H1 (cell line): ENCODE measurements around the gene RWDD4.

ENCODE experiments used
- CHD7 ChIP-seq: fragments of 300-600 bp; sonication (generic); IDR thresholded peaks from 2 replicates; pipeline ENCODE4 v1.7.1; 2012; ENCODE audit warnings: low read length, moderate library complexity, mild to moderate bottlenecking, inconsistent platforms; ENCODE audit not compliant: insufficient replicate concordance
- CTCF ChIP-seq, 3 experiments: IDR thresholded peaks; 1 replicate in 2 of 3; 2 replicates in 1 of 3; pipeline versions ENCODE4 v1.5.1 to v1.6.1; 2011; ENCODE audit warnings: low read length in 3 of 3, mild to moderate bottlenecking in 3 of 3, inconsistent platforms in 2 of 3, low read depth in 1 of 3, moderate library complexity in 1 of 3; ENCODE audit not compliant: insufficient read depth in 1 of 3; ENCODE audit errors: control extremely low read depth in 1 of 3
- EZH2 ChIP-seq: fragments of 200-600 bp; sonication (generic); IDR thresholded peaks from 2 replicates; pipeline ENCODE4 v1.7.1; 2012; ENCODE audit warnings: low read depth, mild to moderate bottlenecking, moderate library complexity, low read length, inconsistent platforms; ENCODE audit not compliant: severe bottlenecking
- HDAC6 ChIP-seq: IDR thresholded peaks from one replicate; pipeline ENCODE4 v1.7.1; 2012; ENCODE audit warnings: low read depth, mild to moderate bottlenecking, inconsistent platforms, low read length, moderate library complexity
- JUND ChIP-seq: IDR thresholded peaks from 2 replicates; pipeline ENCODE4 v1.6.1; 2011; ENCODE audit warnings: mild to moderate bottlenecking, improper control_type of control experiment, low read length
- TAF1 ChIP-seq: IDR thresholded peaks from 2 replicates; pipeline ENCODE4 v1.6.1; 2011; ENCODE audit warnings: mild to moderate bottlenecking, low read depth, low read length
- YY1 ChIP-seq: IDR thresholded peaks from 2 replicates; pipeline ENCODE4 v1.6.1; 2011; ENCODE audit warnings: low read depth, mild to moderate bottlenecking, low read length

- no peak for TF ChIP-seq EZH2
- TF ChIP-seq CTCF (IDR thresholded peaks at IDR 0.05; ENCODE audit: control extremely low read depth in 1 of 3, insufficient read depth in 1 of 3, low read depth in 1 of 3, low read length in 3 of 3) = no peak
- TF ChIP-seq JUND = no peak
- no peak for TF ChIP-seq CHD7
- no peak for TF ChIP-seq HDAC6
- TF ChIP-seq TAF1 = no peak
- TF ChIP-seq YY1 = no peak
These were observed 16.6 kb upstream of the RWDD4 start for GRCh38 chr4:183675625-183676024.
